CD4-positive, alpha-beta T cell treated with Interferon gamma for 1 hour (primary cell): Measurements from ENCODE around the gene STEAP1B.

Experiments used
- DNase-seq: peaks from one replicate; pipeline ENCODE4 v3.0.0-alpha.2; 2020

Gene STEAP1B

GRCh38 chr7:22397981-22398380, 102.0 kb downstream of the STEAP1B start:
- DNase-seq, result no peak

- no peak for DNase-seq
These were observed 104.8 kb downstream of the STEAP1B start for GRCh38 chr7:22395222-22395621.

- DNase-seq, result no peak
These were observed 105.2 kb downstream of the STEAP1B start for GRCh38 chr7:22394739-22395138.

GRCh38 chr7:22393913-22394729, 105.9 kb downstream of the STEAP1B start:
- no peak for DNase-seq

- DNase-seq, result no peak
These were observed 109.5 kb downstream of the STEAP1B start for GRCh38 chr7:22390516-22390915.

- DNase-seq, result no peak
These were observed 110.1 kb downstream of the STEAP1B start for GRCh38 chr7:22389892-22390291.

- DNase-seq, result no peak
These were observed 112.4 kb downstream of the STEAP1B start for GRCh38 chr7:22387583-22387982.

GRCh38 chr7:22386865-22387264, 113.1 kb downstream of the STEAP1B start:
- no peak for DNase-seq

GRCh38 chr7:22386206-22386858, 113.7 kb downstream of the STEAP1B start:
- DNase-seq, result no peak

- no peak for DNase-seq
These were observed 114.7 kb downstream of the STEAP1B start for GRCh38 chr7:22385326-22385725.

- no peak for DNase-seq
These were observed 119.7 kb downstream of the STEAP1B start for GRCh38 chr7:22380333-22380732.

- no peak for DNase-seq
These were observed 121.6 kb downstream of the STEAP1B start for GRCh38 chr7:22378199-22378980.

GRCh38 chr7:22377703-22378102, 122.3 kb downstream of the STEAP1B start:
- DNase-seq, result no peak

GRCh38 chr7:22375359-22376048, 124.5 kb downstream of the STEAP1B start:
- no peak for DNase-seq

GRCh38 chr7:22373911-22374310, 126.1 kb downstream of the STEAP1B start:
- DNase-seq, result no peak

- DNase-seq, result no peak
These were observed 126.6 kb downstream of the STEAP1B start for GRCh38 chr7:22373388-22373787.

GRCh38 chr7:22372863-22373262, 127.1 kb downstream of the STEAP1B start:
- DNase-seq, result no peak

GRCh38 chr7:22371878-22372277, 128.1 kb downstream of the STEAP1B start:
- DNase-seq, result no peak
